Measurements from ENCODE around the gene MREG.
"Not testable (repeated sequence)": the region's sequence is repeated elsewhere in the genome, so short reads cannot be mapped to it uniquely, and the experiment has no call there.

MREG gene

DNA sequence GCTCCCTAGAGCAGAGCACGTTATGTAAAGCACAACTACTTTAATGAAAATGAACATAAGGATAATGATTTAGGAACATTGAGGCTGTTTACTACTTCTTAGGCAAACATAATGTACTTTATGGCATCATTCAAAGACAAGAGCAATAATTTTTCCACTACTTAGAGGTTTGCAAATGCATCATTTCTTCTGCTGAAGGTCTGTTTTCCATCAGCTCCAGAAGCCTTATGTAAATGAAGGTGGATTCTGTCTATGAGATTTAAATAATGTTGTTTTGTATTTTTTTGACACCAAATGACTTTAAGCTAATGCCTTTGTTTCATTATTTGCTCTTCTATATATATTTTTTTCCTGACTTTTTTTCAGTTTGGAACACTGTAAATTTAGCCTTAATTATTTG lies 28.1 kb downstream of the MREG start:
- no peak for DNase-seq
- no peak for TF ChIP-seq POLR2A (IDR thresholded peaks at IDR 0.05; ENCODE audit: low read length)
- no peak for TF ChIP-seq GATA1 (IDR thresholded peaks at IDR 0.05; ENCODE audit: low read depth, low read length)

DNA sequence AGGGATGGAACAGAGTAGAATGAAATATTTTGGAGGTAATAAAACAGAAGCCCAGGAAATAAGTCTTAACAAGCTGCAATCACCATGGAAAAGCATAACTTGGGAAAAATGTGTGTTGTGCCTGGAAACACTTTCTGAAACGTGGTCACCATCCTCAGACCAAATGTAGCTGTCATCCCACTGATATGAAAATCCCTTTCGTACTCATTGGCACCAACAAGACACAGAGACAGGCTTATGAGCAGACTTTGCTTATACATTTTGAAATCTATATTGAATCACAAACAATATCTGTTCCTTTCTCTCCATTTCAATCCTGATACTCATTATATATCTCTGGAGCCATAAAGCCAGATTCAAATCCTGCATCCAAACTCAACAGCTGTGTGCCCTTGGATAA lies 28.7 kb downstream of the MREG start:
- TF ChIP-seq POLR2A (IDR thresholded peaks at IDR 0.05; ENCODE audit: low read length) (no peak), GATA1 (IDR thresholded peaks at IDR 0.05; ENCODE audit: low read depth, low read length) (no peak)
- DNase-seq: no peak

DNA sequence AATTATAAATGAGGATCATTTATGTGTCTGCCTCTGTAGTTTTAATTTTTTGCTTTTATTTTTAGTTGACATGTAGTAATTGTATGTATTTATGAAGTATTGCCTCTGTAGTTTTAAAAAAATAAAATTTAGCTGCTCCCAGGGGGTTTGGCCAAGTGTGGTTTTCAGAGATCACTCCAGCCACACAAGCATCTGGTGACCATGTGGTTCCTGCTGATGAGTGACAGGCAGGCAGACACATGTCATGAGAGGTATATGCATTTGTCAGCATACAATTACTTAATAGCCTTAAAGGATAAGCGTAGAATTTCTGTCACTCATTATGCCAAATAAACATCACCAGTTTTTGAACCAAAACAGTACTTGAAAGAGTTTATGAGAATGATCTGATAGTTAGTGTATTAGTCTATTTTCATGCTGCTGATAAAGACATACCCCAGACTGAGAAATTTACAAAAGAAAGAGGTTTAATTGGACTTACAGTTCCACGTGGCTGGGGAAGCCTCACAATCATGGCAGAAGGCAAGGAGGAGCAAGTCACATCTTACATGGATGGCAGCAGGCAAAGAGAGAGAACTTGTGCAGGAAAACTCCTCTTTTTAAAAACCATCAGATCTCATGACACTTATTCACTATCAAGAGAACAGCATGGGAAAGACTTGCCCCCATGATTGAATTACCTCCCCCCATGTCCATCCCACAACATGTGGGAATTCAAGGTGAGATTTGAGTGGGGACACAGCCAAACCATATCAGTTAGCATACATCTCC lies 29.6 kb downstream of the MREG start:
- TF ChIP-seq POLR2A (IDR thresholded peaks at IDR 0.05; ENCODE audit: low read length) (no peak), GATA1 (IDR thresholded peaks at IDR 0.05; ENCODE audit: low read depth, low read length) (no peak)
- DNase-seq: no peak

DNA sequence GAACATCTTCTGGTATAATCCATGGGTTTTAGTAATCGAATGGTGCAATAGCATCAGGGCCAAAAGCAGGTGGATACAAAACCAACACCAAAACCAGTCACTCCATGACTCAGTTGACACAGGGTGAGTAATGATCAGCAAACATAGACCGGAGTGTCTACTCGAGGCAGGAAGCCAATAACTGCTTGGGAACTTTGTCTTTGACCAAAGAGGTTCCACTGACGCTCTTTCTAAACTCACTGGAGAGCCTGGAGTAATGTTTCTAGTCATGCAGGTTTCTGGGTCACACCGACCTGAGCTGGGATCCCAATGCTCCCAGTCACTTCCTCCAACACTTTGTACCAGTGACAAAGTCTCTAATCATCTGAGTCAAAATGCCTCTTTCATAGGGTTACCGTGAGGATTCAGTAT lies 30.9 kb downstream of the MREG start:
- no peak for DNase-seq
- TF ChIP-seq POLR2A (IDR thresholded peaks at IDR 0.05; ENCODE audit: low read length) (no peak), GATA1 (IDR thresholded peaks at IDR 0.05; ENCODE audit: low read depth, low read length) (no peak)

DNA sequence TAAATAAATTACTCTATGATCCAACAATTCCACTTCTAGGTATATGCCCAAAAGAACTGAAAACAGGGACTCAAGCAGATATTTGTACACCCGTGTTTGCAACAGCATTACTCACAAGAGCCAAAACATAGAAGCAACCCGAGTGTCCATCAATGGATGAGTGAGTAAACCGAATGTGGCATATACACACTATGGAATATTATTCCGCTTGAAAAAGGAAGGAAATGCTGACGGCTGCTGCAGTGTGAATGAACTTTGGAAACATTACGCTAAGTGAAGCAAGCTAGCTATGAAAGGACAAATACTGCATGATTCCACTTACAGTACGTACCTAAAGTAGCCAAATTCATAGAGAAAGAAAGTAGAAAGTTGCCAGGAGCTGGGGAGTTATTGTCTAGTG lies 32.2 kb downstream of the MREG start:
- TF ChIP-seq GATA1 (IDR thresholded peaks at IDR 0.05; ENCODE audit: low read depth, low read length) (no peak), POLR2A (IDR thresholded peaks at IDR 0.05; ENCODE audit: low read length) (no peak)
- no peak for DNase-seq

DNA sequence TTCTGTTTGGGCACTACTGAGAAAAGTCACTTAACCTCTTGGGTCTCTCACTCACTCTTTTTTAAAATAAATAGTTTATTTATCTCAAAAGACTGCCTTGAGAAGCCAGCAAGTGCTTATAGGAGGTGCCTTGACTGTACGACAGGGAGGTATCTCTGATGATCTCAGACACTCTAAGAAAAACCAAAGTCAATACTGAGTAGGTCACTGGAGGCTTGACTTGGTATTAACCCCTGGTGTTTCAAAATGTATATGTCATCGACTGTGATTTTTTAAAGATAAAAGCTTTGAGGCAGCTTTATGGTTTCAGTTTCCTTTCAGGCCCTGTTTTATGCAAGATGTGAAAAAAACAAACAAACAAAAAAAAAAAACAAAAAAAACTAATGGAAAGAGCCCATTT lies 33.7 kb downstream of the MREG start:
- TF ChIP-seq GATA1 (IDR thresholded peaks at IDR 0.05; ENCODE audit: low read depth, low read length) (no peak), POLR2A (IDR thresholded peaks at IDR 0.05; ENCODE audit: low read length) (no peak)
- DNase-seq: peak in 1 of 2 experiments; percentile 30

DNA sequence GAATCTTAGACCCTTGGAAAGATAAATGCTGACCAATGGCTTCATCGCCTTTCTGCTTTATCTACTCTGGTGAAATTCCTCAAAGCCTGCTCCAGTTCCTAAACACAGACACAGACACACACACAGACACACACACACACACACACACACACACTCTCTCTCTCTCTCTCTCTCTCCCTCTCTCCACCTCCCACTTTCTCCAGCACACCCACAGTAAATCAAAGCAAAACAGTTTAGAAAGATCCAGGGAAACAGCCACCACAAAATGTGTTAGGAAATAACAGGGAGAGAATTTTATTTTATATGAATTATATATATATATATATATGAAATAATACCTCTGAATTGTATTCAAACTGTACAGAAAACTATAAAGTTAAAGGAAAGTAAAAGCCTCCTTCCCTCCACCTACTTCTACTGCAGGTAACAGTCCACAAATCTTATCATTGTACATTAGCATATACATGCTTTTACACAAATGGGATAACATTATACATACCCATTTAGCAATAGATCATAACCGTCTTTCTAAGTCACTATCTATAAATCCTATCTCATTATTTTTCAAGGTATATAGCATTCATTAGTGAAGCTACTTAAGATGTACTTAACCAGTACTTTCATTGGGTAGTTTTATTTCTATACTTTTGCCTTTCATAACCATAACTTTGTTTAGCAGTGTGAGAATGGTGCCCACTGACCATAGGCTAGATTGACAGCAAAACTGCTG lies 38.5 kb downstream of the MREG start:
- no peak for DNase-seq
- no peak for TF ChIP-seq GATA1 (IDR thresholded peaks at IDR 0.05; ENCODE audit: low read depth, low read length)

DNA sequence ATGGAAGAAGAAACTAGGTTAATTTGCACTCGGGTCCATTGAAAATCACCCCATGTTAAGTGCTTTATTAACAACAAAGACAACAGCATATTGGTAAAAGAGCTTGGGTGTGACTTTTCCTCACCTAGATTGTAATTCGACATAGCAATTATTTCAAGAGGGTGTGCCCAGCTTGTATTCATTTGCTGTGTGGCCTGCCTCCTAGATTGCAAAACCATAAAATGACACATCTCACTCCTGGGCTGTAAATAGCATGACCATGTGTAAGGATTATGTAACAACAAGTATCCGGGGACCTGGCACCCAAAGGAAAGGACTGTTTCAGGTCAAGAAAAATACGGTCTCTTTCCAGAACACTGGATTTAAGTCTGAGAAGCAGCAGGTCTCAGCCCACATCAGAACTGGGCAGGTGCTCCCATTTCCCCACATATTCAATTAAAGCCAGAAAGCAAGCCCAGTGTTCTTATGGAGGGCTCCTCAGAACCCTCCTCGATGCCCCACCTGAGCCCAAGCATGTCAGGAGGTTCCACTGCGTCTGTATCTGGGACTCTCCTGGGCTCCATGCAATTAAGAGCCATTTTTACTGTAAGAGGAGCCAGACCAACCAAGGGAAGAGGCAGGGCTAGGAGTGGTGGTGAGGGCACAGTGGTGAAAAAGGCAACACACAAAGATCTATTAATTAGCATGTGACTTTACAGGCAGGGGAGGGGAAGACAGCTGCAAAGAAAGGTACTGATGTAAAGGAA lies 39.2 kb downstream of the MREG start:
- no peak for TF ChIP-seq POLR2A (IDR thresholded peaks at IDR 0.05; ENCODE audit: low read length)
- TF ChIP-seq GATA1 (IDR thresholded peaks at IDR 0.05; ENCODE audit: low read depth, low read length): no peak
- no peak for DNase-seq

DNA sequence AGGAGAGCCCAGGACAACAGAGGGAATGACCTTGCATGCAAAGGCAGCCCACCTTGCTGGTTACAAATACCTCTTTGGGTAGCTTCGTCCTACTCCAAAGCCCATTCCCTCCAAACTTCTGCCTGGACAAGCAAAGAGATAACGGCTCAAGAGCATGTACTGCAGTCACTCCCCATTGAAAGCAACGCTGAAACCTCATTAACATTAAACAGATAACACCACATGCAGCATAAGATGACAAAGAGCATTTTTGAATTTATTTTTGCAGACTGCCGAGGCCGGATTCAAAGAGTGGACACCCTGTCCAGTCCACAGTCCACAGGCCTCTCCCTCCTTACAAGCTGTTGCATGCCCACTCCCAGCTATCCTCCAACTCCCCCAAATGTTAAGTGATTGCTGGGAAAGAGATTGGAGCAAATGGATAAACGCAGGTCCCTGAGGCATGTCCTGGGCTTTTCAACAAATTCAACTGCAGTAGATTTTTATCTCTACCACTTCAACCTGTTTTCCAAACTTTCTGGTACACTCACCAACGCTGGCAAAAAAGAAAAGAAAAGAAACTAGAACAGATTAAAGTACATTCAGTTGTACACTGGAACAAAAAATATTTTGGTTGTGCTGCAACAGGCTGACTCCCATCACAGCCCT lies 40.1 kb downstream of the MREG start:
- TF ChIP-seq POLR2A (IDR thresholded peaks at IDR 0.05; ENCODE audit: low read length): no peak
- TF ChIP-seq GATA1 (IDR thresholded peaks at IDR 0.05; ENCODE audit: low read depth, low read length): no peak
- DNase-seq: no peak

DNA sequence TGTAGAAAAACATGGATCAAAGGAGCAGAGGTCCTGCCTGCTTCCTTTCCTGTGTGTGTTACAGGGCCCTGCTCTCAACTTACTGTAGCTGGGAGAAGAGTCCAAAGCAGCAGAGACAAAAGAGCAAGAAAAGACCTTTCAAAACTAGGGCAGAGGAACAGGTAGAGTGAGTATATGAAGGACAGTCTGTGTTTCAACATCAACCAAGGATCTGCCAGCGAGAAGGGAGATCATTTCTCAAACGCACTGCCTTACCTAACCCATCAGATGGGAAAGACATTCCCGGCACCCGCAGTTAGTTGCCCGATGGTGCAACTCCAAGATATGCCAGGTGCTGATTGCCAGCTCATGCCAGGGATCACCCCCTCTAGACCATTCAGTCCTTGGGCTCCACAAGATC lies 41.7 kb downstream of the MREG start:
- DNase-seq: no peak
- no peak for TF ChIP-seq GATA1 (IDR thresholded peaks at IDR 0.05; ENCODE audit: low read depth, low read length)
- TF ChIP-seq POLR2A (IDR thresholded peaks at IDR 0.05; ENCODE audit: low read length): no peak

DNA sequence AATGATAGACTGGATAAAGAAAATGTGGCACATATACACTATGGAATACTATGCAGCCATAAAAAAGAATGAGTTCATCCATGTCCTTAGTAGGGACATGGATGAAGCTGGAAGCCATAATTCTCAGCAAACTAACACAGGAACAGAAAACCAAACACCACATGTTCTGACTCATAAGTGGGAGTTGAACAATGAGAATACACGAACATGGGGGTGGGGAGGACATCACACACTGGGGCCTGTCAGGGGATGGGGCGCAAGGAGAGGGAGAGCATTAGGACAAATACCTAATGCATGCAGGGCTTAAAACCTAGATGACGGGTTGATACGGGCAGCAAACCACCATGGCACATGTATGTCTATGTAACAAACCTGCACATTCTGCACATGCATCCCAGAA lies 42.5 kb downstream of the MREG start:
- DNase-seq: not testable (repeated sequence)

DNA sequence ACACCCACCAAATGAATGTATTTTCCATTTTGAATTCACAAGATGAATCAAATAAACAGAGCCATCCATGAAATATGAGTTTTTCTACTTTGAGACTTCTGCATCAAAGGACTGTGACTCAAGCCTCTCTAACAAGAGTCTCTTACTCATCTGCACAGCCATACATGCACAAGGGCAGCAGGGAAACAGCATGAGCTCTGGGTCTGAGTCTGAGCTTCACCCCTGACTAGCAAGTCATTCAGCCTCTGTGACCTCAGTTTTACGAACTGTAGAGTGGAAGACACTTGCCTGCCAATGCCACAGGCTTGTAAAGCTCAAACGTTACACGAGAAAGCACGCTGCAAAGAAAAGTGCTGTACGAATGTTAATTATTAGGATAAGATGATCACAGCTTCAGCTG lies 42.9 kb downstream of the MREG start:
- no peak for TF ChIP-seq POLR2A (IDR thresholded peaks at IDR 0.05; ENCODE audit: low read length)
- no peak for TF ChIP-seq GATA1 (IDR thresholded peaks at IDR 0.05; ENCODE audit: low read depth, low read length)

DNA sequence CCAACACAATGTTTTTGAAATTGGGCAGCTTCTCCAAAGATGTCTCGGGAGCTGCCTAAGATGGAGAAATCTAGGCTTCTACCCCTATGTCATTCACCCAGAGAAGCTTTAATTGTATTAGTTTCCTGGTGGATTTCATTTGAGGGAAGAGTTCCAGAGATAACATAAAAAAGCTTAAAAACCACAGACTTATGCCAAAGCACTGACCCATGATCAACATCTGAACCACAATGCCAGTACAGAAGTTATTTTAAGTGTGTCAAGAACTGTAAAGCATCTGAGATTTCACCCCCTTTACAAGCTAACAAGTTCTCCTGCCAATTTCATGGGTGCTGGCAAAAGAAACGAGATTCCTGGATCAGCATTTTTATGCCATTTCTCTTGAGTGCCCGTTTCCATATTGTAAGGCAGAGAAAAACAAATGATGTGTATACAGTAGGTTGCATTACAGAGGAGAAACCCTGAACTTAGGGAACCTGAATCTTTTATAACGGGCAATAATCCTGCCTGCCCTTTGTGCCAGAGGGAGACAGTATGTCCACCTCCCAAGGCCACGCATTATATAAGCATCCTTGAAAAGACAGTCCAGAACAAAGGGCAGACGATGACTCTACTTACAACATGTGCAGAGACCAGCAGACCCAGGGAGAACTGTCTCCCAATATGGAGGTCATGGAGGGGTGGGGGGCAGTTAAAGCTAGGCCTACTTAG lies 44.1 kb downstream of the MREG start:
- no peak for TF ChIP-seq POLR2A (IDR thresholded peaks at IDR 0.05; ENCODE audit: low read length)
- TF ChIP-seq GATA1 (IDR thresholded peaks at IDR 0.05; ENCODE audit: low read depth, low read length): no peak
- no peak for DNase-seq

More for the DNA sequence above, 42.9 kb downstream of the MREG start:
- no peak for DNase-seq
